Lower lobe of right lung (tissue), 2 donors: Measurements from ENCODE around the gene KLF1. TPM values are rescaled to one million over a fixed set of nuclear protein-coding genes. Genes with fewer than 3 reads are reported as not detected.
A peak's percentile ranks its signal among the peaks of the same experiment; 100 is the strongest.

Experiments used
- ATAC-seq, 2 donors: fragments of 200-7000 bp; cut with Tn5 transposase; one replicate each; pipeline ENCODE4 v1.9.1; 2020 to 2022; ENCODE audit warnings: mild to moderate bottlenecking in 2 of 2, moderate library complexity in 2 of 2
- DNase-seq: peaks from one replicate; pipeline ENCODE4 v3.0.0-alpha.2; 2020
- H3K27ac ChIP-seq: fragments of 200-600 bp; one replicate; pipeline ENCODE4 v1.8.0; 2022
- H3K27me3 ChIP-seq: fragments of 200-600 bp; one replicate; pipeline ENCODE4 v1.8.0; 2022; ENCODE audit warnings: low read depth
- H3K36me3 ChIP-seq: fragments of 200-600 bp; one replicate; pipeline ENCODE4 v1.8.0; 2022; ENCODE audit warnings: mild to moderate bottlenecking
- H3K4me1 ChIP-seq: fragments of 200-600 bp; one replicate; pipeline ENCODE4 v1.8.0; 2022
- H3K4me3 ChIP-seq: fragments of 200-600 bp; one replicate; pipeline ENCODE4 v1.8.0; 2022; ENCODE audit warnings: mild to moderate bottlenecking
- H3K9me3 ChIP-seq: fragments of 200-600 bp; one replicate; pipeline ENCODE4 v1.8.0; 2022
- intact Hi-C: fragments of 100-400 bp; cut with DNase I; formaldehyde crosslinking; loops from one replicate; pipeline ENCODE4 v1.11.0; 2022
- long read RNA-seq: library from polyadenylated mRNA; unstranded; transcript quantifications from one replicate; pipeline ENCODE4 v2.0.0, GENCODE V29; 2021
- total RNA-seq: library from RNA; stranded (reverse); fragmentation: NEBNext Ultra II Directional; extraction: Animal tissue kit (Norgen Biotek cat#: 25700); gene quantifications from one replicate; pipeline ENCODE4 v1.2.1, GENCODE V29; 2021
- TF ChIP-seq, protein P1 (sequence below): fragments of 200-600 bp; IDR thresholded peaks from one replicate; pipeline ENCODE4 v1.8.0; 2022; ENCODE audit warnings: antibody characterized with exemption, mild to moderate bottlenecking
- donor health status: DM: no; HTN: yes; CAD: no; lungs with severe emphysema.

Gene KLF1
- total RNA-seq = 0.24 TPM
- long read RNA-seq, partial matches to known transcripts = 1 of 1 reads
- long read RNA-seq, other reads (novel, unspliced or antisense) = 0 of 1 reads

DNA sequence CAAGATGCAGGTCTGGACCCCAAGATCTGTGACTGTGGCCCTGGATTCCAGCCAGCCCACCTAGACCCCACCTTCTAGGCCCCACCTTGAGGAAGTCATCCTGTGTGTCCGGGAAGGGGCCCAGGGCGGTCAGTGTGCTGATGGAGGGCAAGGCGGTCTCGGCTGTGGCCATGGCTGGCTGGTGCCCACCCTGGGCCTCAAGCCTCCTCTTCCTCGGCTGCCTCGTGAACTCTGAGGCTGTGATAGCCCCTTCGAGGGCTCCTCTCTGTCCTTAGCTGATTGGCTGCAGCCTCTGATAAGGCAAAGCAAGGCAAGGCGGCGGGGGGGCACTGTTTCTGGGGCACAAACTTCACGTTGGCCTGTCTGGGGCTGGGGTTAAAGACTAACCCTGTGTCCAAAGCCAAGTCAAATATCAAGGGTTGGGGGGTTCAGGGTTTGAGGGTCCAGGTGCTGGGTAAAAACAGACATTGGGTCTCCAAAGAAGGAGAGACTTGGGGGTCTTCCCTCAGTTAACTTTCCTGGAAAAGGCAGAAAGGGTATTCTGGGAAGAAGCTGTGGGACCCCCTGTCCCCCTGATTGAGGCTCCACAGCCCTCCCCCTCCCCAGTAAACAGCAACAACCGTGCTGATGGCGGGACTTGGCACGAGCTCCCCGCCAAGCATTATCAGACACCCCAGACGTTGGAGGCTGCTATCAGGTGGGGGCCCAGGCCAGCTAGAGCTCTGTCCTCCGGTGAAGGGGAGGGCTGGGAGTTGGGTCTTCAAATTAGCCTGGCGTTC, at the start of gene KLF1:
Gene KLF1, minus strand, starts transcription at position 233 of the 779 bp plus-strand sequence. Its CDS starts 61 bp downstream, at position 172.
- H3K27ac ChIP-seq = peak within 1 kb of the TSS; percentile 56
- H3K27me3 ChIP-seq = peaks cover 15% of the 10 kb centered on the region
- no peaks in the 10 kb centered on the region for H3K9me3 ChIP-seq
- ATAC-seq (no peak), DNase-seq (no peak)
- no peaks in the 10 kb centered on the region for H3K36me3 ChIP-seq
- peaks cover 28% of the 10 kb centered on the region for H3K4me1 ChIP-seq
- intact Hi-C loops = no loop called here
- TF ChIP-seq, protein P1, sequence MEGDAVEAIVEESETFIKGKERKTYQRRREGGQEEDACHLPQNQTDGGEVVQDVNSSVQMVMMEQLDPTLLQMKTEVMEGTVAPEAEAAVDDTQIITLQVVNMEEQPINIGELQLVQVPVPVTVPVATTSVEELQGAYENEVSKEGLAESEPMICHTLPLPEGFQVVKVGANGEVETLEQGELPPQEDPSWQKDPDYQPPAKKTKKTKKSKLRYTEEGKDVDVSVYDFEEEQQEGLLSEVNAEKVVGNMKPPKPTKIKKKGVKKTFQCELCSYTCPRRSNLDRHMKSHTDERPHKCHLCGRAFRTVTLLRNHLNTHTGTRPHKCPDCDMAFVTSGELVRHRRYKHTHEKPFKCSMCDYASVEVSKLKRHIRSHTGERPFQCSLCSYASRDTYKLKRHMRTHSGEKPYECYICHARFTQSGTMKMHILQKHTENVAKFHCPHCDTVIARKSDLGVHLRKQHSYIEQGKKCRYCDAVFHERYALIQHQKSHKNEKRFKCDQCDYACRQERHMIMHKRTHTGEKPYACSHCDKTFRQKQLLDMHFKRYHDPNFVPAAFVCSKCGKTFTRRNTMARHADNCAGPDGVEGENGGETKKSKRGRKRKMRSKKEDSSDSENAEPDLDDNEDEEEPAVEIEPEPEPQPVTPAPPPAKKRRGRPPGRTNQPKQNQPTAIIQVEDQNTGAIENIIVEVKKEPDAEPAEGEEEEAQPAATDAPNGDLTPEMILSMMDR = no peak
- H3K4me3 ChIP-seq = peak within 1 kb of the TSS; percentile 54

- H3K4me3 ChIP-seq = no peak overlapping the region
- TF ChIP-seq, protein P1 = no peak
- H3K9me3 ChIP-seq = no peaks in the 10 kb centered on the region
- H3K4me1 ChIP-seq = peaks cover 50% of the 10 kb centered on the region
- intact Hi-C loops = no loop called here
- H3K36me3 ChIP-seq = peaks cover 23% of the 10 kb centered on the region
- no peak overlapping the region for H3K27ac ChIP-seq
- no peak for DNase-seq
- ATAC-seq = no peak
- no peaks in the 10 kb centered on the region for H3K27me3 ChIP-seq
Measured at GRCh38 chr19:12936582-12936981, 49.6 kb upstream of the KLF1 start.

DNA sequence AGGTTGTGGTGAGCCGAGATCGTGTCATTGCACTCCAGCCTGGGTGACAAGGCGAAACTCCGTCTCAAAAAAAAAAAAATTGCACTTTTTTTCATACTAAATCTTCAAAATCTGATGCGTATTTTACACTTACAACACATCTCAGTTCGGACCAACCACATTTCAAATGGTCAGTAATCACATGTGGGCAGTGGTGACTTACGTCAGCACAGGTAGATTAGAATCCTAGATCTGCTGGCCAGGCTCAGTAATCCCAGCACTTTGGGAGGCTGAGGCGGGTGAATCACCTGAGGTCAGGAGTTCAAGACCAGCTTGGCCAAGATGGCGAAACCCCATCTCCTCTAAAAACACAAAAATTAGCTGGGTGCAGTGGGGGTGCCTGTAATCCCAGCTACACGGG, 48.1 kb upstream of the KLF1 start:
- no peak overlapping the region for H3K4me3 ChIP-seq
- TF ChIP-seq, protein P1 = no peak
- no peak for ATAC-seq
- no peaks in the 10 kb centered on the region for H3K27me3 ChIP-seq
- intact Hi-C loops = no loop called here
- H3K36me3 ChIP-seq = peaks cover 19% of the 10 kb centered on the region
- no peak for DNase-seq
- no peaks in the 10 kb centered on the region for H3K9me3 ChIP-seq
- H3K27ac ChIP-seq = no peak overlapping the region
- H3K4me1 ChIP-seq = peaks cover 36% of the 10 kb centered on the region

- H3K9me3 ChIP-seq = no peaks in the 10 kb centered on the region
- peak within 1 kb of the TSS; percentile 83 for H3K27ac ChIP-seq
- DNase-seq (peak; percentile 94), ATAC-seq (peak; percentile 85 to 87)
- intact Hi-C loops = no loop called here
- TF ChIP-seq, protein P1 = no peak
- peaks cover 26% of the 10 kb centered on the region for H3K4me1 ChIP-seq
- no peaks in the 10 kb centered on the region for H3K27me3 ChIP-seq
- peaks cover 26% of the 10 kb centered on the region for H3K36me3 ChIP-seq
- H3K4me3 ChIP-seq = peak within 1 kb of the TSS; percentile 94
Measured at GRCh38 chr19:12933287-12934072, 46.5 kb upstream of the KLF1 start, which contains the start of gene FARSA. Gene FARSA (minus strand): TSS chr19:12933711. CDS start chr19:12933696, 15 bp downstream.

GRCh38 chr19:12932392-12933286, 45.6 kb upstream of the KLF1 start:
- H3K27me3 ChIP-seq = no peaks in the 10 kb centered on the region
- peaks cover 23% of the 10 kb centered on the region for H3K4me1 ChIP-seq
- peaks cover 35% of the 10 kb centered on the region for H3K36me3 ChIP-seq
- no peak for DNase-seq
- H3K9me3 ChIP-seq = no peaks in the 10 kb centered on the region
- peak overlapping the region; percentile 83 for H3K27ac ChIP-seq
- no peak for ATAC-seq
- intact Hi-C loops = no loop called here
- peak overlapping the region; percentile 94 for H3K4me3 ChIP-seq
- TF ChIP-seq, protein P1 = no peak
